GM23338 (cell line): ENCODE results near the gene NBPF26. TPM values are rescaled to one million over a fixed set of nuclear protein-coding genes. Genes with fewer than 3 reads are reported as not detected.
"Not testable (repeated sequence)": the region's sequence is repeated elsewhere in the genome, so short reads cannot be mapped to it uniquely, and the experiment has no call there.

ENCODE experiments used
- ATAC-seq: fragments of 200-7000 bp; cut with Tn5 transposase; 3 replicates; pipeline ENCODE4 v1.9.1; 2020
- DNase-seq: peaks from one replicate; pipeline ENCODE4 v3.0.0-alpha.2; 2015; ENCODE audit warnings: low spot score
- H2AFZ ChIP-seq: fragments of 200-600 bp; sonication (generic); 2 replicates; pipeline ENCODE4 v1.8.0; 2016; ENCODE audit warnings: antibody characterized with exemption, mild to moderate bottlenecking, moderate library complexity
- H3F3A ChIP-seq: fragments of 200-600 bp; sonication (generic); replicated peaks from 2 replicates; pipeline ENCODE4 v1.8.0; 2017; ENCODE audit warnings: antibody characterized with exemption, mixed run types, low read depth
- H3K27ac ChIP-seq: fragments of 200-600 bp; sonication (generic); 2 replicates; pipeline ENCODE4 v1.6.1; 2016; ENCODE audit warnings: low read depth
- H3K27me3 ChIP-seq: fragments of 200-600 bp; sonication (generic); 2 replicates; pipeline ENCODE4 v1.8.0; 2016; ENCODE audit warnings: mild to moderate bottlenecking, mixed run types, moderate library complexity; ENCODE audit not compliant: insufficient read depth
- H3K36me3 ChIP-seq: fragments of 200-600 bp; sonication (generic); 2 replicates; pipeline ENCODE4 v1.8.0; 2016; ENCODE audit warnings: mild to moderate bottlenecking; ENCODE audit not compliant: insufficient read depth
- H3K4me1 ChIP-seq: fragments of 200-600 bp; sonication (generic); 2 replicates; pipeline ENCODE4 v1.8.0; 2016; ENCODE audit warnings: mild to moderate bottlenecking, moderate library complexity; ENCODE audit not compliant: insufficient read depth
- H3K4me2 ChIP-seq: fragments of 200-600 bp; sonication (generic); 2 replicates; pipeline ENCODE4 v1.7.1; 2017; ENCODE audit warnings: mixed run types
- H3K4me3 ChIP-seq: fragments of 200-600 bp; sonication (generic); 2 replicates; pipeline ENCODE4 v1.6.1; 2016; ENCODE audit warnings: mixed run types
- H3K79me2 ChIP-seq: fragments of 200-600 bp; sonication (generic); replicated peaks from 2 replicates; pipeline ENCODE4 v1.8.0; 2017; ENCODE audit warnings: mild to moderate bottlenecking; ENCODE audit not compliant: insufficient read depth
- H3K9me2 ChIP-seq: fragments of 200-600 bp; sonication (generic); 2 replicates; pipeline ENCODE4 v1.8.0; 2017; ENCODE audit not compliant: insufficient read depth
- H4K20me1 ChIP-seq: fragments of 200-600 bp; sonication (generic); replicated peaks from 2 replicates; pipeline ENCODE4 v1.8.0; 2017; ENCODE audit warnings: mild to moderate bottlenecking; ENCODE audit not compliant: insufficient read depth
- H3K27ac Mint-ChIP-seq: 2 replicates; pipeline ENCODE4 v1.8.0; 2020; ENCODE audit warnings: inconsistent platforms, mild to moderate bottlenecking, moderate library complexity, mixed read lengths
- H3K27me3 Mint-ChIP-seq: 3 replicates; pipeline ENCODE4 v1.8.0; 2022; ENCODE audit warnings: low read depth, mild to moderate bottlenecking, moderate library complexity, mixed read lengths, inconsistent platforms; ENCODE audit not compliant: insufficient read depth, poor library complexity
- H3K36me3 Mint-ChIP-seq: 3 replicates; pipeline ENCODE4 v1.8.0; 2021; ENCODE audit warnings: low read depth, mild to moderate bottlenecking, inconsistent platforms, moderate library complexity, mixed read lengths
- H3K4me1 Mint-ChIP-seq: 3 replicates; pipeline ENCODE4 v1.8.0; 2020; ENCODE audit warnings: mild to moderate bottlenecking, inconsistent platforms, mixed read lengths
- H3K4me3 Mint-ChIP-seq: 3 replicates; pipeline ENCODE4 v1.8.0; 2021; ENCODE audit warnings: moderate library complexity, mild to moderate bottlenecking, inconsistent platforms, mixed read lengths
- H3K9me3 Mint-ChIP-seq: 3 replicates; pipeline ENCODE4 v1.8.0; 2020; ENCODE audit warnings: moderate library complexity, mild to moderate bottlenecking, inconsistent platforms, mixed read lengths
- polyA plus RNA-seq: library from polyadenylated mRNA; unstranded; fragments of >200 nt; fragmentation: Nextera tagmentation; extraction: Ambion mirVana; gene quantifications from 2 replicates; pipeline ENCODE4 v1.2.1, GENCODE V29; 2016
- total RNA-seq: library from RNA; depleted of rRNA; stranded (reverse); fragments of >200 nt; shearing (Covaris generic); gene quantifications from 2 replicates; pipeline ENCODE4 v1.2.3, GENCODE V29; 2014
- TF ChIP-seq, protein P1 (sequence below), 2 experiments: fragments of 200-600 bp in 1 of 2; sonication (generic) in 1 of 2; conservative IDR thresholded peaks; 2 replicates each; pipeline versions ENCODE4 v1.5.1 to v1.6.1; 2016 to 2017; ENCODE audit warnings: antibody characterized with exemption in 2 of 2, low read depth in 2 of 2, mild to moderate bottlenecking in 2 of 2, moderate library complexity in 1 of 2

Gene NBPF26
- total and polyA plus RNA-seq, 2 experiments from 2014 or later, result 1.8 to 6.8 TPM

DNA sequence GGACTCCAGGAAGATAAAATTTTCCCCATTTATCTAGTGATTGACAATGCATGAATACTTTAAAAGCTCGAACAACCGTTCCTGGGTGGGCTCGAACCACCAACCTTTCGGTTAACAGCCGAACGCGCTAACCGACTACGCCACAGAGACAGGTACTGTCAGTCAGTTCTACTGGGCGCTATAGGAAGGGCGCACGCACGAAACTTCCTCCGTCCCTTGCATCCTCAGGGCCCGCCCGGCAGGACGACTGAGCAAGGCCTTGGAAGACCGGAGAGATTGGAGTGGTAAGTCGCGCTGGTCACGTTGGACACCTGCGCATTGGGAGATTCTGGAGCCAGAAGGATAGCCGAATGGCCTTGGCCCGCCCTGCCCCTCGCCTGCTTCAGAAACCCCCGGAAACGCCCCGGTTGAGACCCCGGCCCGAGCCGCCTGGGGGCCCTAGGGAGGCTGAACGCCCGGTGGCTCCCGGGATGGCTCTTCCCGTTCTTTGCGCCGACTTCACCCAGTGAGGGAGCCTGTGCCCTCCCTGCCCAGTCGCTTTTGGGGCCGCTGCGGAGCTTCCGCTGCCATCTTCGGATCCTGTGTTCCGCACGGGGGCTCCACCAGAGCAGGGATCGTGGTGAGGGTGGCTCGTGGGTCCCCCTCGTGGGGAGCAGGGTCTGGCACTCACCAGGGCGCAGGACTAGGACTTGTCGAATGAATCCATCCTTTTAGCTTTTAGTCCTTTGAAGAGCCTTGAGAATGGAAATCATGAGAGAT is 120.6 kb downstream of the NBPF26 start:
- H3F3A ChIP-seq, H3K27ac Mint-ChIP-seq, H3K36me3 Mint-ChIP-seq, H3K4me2 ChIP-seq, H3K4me1 Mint-ChIP-seq, H3K27me3 ChIP-seq, H3K79me2 ChIP-seq, H3K27me3 Mint-ChIP-seq, H3K27ac ChIP-seq, H3K9me3 Mint-ChIP-seq, H4K20me1 ChIP-seq, H3K36me3 ChIP-seq, H3K9me2 ChIP-seq, H2AFZ ChIP-seq, H3K4me1 ChIP-seq, ATAC-seq: not testable (repeated sequence)
- TF ChIP-seq, protein P1, sequence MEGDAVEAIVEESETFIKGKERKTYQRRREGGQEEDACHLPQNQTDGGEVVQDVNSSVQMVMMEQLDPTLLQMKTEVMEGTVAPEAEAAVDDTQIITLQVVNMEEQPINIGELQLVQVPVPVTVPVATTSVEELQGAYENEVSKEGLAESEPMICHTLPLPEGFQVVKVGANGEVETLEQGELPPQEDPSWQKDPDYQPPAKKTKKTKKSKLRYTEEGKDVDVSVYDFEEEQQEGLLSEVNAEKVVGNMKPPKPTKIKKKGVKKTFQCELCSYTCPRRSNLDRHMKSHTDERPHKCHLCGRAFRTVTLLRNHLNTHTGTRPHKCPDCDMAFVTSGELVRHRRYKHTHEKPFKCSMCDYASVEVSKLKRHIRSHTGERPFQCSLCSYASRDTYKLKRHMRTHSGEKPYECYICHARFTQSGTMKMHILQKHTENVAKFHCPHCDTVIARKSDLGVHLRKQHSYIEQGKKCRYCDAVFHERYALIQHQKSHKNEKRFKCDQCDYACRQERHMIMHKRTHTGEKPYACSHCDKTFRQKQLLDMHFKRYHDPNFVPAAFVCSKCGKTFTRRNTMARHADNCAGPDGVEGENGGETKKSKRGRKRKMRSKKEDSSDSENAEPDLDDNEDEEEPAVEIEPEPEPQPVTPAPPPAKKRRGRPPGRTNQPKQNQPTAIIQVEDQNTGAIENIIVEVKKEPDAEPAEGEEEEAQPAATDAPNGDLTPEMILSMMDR (conservative IDR thresholded peaks at IDR 0.05; ENCODE audit: low read depth in 2 of 2), result peak in 1 of 2 experiments; percentile 29; a peak in 2 of 4 replicates
- H3K4me3 Mint-ChIP-seq, result peak overlapping the region; percentile 79
- peak overlapping the region; percentile 50 for H3K4me3 ChIP-seq
- peak; percentile 51 for DNase-seq

DNA sequence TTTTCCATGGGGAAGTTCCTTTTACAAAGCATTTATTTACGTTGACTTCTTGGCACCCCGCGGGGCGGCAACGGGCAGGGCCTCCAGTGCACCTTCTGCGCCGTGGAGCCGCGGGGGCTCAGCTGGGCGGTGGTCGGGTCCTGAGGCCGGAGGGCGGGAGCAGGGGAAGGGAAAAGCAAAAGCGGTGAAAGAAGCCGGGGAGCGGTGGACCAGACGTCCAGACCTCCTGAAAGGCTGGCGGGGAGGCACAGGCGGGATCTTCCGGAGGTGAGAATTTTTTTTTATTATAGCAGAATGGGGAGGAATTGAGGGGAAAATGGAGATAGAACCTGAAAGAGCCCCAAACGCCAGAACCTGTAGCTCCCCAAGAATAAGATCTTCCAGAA is 121.2 kb downstream of the NBPF26 start:
- not testable (repeated sequence) for DNase-seq

DNA sequence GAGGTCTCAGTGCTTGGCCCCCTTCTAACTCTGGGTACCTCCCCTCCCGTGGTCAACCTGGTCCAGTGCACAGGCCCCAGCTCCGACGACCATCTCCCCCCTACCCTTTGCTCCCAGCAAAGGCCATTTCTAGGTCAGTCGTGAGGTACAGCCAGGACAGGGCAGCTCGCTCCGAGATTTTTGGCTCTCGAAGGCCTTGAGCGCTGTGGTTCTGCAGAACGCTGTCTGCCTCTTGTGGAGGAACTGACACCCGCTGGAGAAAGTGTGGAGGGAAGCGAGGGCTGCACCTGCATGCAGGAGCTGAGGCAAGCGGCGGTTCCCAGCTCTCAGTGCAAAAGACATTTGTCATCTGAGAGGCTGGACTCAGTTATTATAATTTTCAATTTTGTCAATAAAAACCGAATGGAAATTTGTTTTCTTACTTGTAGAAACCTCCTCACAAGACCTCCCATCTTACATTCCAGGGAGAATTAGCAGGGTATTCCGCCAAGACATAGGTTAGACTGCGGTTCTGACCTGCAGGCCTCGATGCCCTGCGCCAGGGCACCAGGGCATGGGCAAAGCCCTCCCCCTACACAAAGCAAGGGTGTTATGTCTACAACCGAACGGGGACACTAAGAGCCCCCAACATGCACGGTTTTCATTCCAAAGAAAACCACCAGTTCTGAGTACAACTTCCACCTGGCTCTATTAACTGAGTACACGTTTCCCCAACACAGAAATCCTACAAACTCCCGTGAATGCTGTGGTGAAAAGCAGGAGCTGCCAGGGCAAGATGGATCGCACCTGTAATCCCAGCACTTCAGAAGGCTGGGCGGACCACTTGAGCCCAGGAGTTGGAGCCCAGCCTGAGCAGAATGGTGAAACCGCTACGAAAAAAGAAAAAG is 125.9 kb downstream of the NBPF26 start:
- not testable (repeated sequence) for H2AFZ ChIP-seq, H3K9me2 ChIP-seq, H3K27me3 ChIP-seq, H3K9me3 Mint-ChIP-seq, H3K27me3 Mint-ChIP-seq, H4K20me1 ChIP-seq, H3K27ac Mint-ChIP-seq, H3K4me1 ChIP-seq, H3K36me3 Mint-ChIP-seq, DNase-seq, H3K4me1 Mint-ChIP-seq, H3K79me2 ChIP-seq, H3K27ac ChIP-seq, H3K36me3 ChIP-seq, H3F3A ChIP-seq
- peak overlapping the region; percentile 64; the same call in 2 of the 3 replicates for H3K4me3 Mint-ChIP-seq
- peak overlapping the region; percentile 17; the same call in 1 of the 2 replicates for H3K4me3 ChIP-seq
- ATAC-seq, result peak; percentile 13
- H3K4me2 ChIP-seq, result 0 out of 2 replicates have a peak overlapping the region, but pooled peaks have one; percentile 20

More for the DNA sequence above, 121.2 kb downstream of the NBPF26 start:
- not testable (repeated sequence) for H3K4me1 Mint-ChIP-seq, H3K9me3 Mint-ChIP-seq, H3K4me2 ChIP-seq, H3K27me3 ChIP-seq, H3K27ac Mint-ChIP-seq, H3K79me2 ChIP-seq, ATAC-seq, H2AFZ ChIP-seq, H3K36me3 Mint-ChIP-seq, H4K20me1 ChIP-seq, H3K36me3 ChIP-seq, H3K4me1 ChIP-seq, H3K27ac ChIP-seq, H3F3A ChIP-seq, H3K27me3 Mint-ChIP-seq, H3K9me2 ChIP-seq
- H3K4me3 Mint-ChIP-seq, result peak overlapping the region; percentile 76
- H3K4me3 ChIP-seq, result peak overlapping the region; percentile 50

DNA sequence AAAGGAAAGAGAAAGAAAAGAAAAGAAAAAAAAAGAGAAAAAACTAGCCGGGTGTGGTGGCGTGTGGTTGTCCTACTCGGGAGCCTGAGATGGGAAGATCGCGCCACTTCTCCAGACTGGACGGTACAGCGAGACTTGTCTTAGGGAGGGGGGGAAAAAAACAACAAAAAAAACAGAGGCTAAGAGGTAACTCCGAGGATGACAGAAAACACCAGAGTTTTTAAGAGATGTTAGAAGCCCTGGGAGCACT is 126.5 kb downstream of the NBPF26 start:
- peak overlapping the region; percentile 64; the same call in 2 of the 3 replicates for H3K4me3 Mint-ChIP-seq
- H3F3A ChIP-seq, H3K9me2 ChIP-seq, H3K79me2 ChIP-seq, H3K36me3 ChIP-seq, H3K27ac Mint-ChIP-seq, H3K4me3 ChIP-seq, H3K9me3 Mint-ChIP-seq, H3K4me1 Mint-ChIP-seq, H3K36me3 Mint-ChIP-seq, H4K20me1 ChIP-seq, ATAC-seq, H3K4me1 ChIP-seq, H3K27me3 Mint-ChIP-seq, H2AFZ ChIP-seq, H3K27me3 ChIP-seq, H3K27ac ChIP-seq: not testable (repeated sequence)
- peak; percentile 23 for DNase-seq
- H3K4me2 ChIP-seq, result 0 out of 2 replicates have a peak overlapping the region, but pooled peaks have one; percentile 20
